HG02642 (cell line): ENCODE results near the gene TNFRSF12A.
"Not testable (repeated sequence)": the region's sequence is repeated elsewhere in the genome, so short reads cannot be mapped to it uniquely, and the experiment has no call there.

Experiments
- ATAC-seq: cut with Tn5 transposase; IDR thresholded peaks from one replicate; pipeline ENCODE4 v1.9.1; 2021; ENCODE audit warnings: mild to moderate bottlenecking; ENCODE audit not compliant: unreplicated experiment, poor library complexity

Gene TNFRSF12A

GRCh38 chr16:3059723-3060242 is 39.6 kb downstream of the TNFRSF12A start:
- ATAC-seq, result no peak

GRCh38 chr16:3060339-3061127 is 40.4 kb downstream of the TNFRSF12A start:
- no peak for ATAC-seq

- no peak for ATAC-seq
Observed at GRCh38 chr16:3062553-3062952, 42.4 kb downstream of the TNFRSF12A start.

- ATAC-seq, result no peak
Observed at GRCh38 chr16:3063625-3064386, 43.6 kb downstream of the TNFRSF12A start.

- no peak for ATAC-seq
Observed at GRCh38 chr16:3065069-3065741, 45.0 kb downstream of the TNFRSF12A start, which contains the start of gene IL32. TSS of gene IL32 (plus strand) at chr16:3065640. CDS start at chr16:3065812, 172 bp downstream.

GRCh38 chr16:3065742-3066439 is 45.7 kb downstream of the TNFRSF12A start:
- no peak for ATAC-seq

- no peak for ATAC-seq
Observed at GRCh38 chr16:3066440-3066748, 46.2 kb downstream of the TNFRSF12A start.

- ATAC-seq, result no peak
Observed at GRCh38 chr16:3068487-3068886, 48.3 kb downstream of the TNFRSF12A start.

- ATAC-seq, result not testable (repeated sequence)
Observed at GRCh38 chr16:3069146-3069545, 49.0 kb downstream of the TNFRSF12A start.

- no peak for ATAC-seq
Observed at GRCh38 chr16:3070608-3071111, 50.5 kb downstream of the TNFRSF12A start.

GRCh38 chr16:3071655-3072054 is 51.5 kb downstream of the TNFRSF12A start:
- no peak for ATAC-seq
